ENCODE measurements around the gene NDFIP2. TPM values are rescaled to one million over a fixed set of nuclear protein-coding genes. Genes with fewer than 3 reads are reported as not detected.

The NDFIP2 gene
- total RNA-seq, 1 experiment from 2014 or later, result 81.6 TPM

DNA sequence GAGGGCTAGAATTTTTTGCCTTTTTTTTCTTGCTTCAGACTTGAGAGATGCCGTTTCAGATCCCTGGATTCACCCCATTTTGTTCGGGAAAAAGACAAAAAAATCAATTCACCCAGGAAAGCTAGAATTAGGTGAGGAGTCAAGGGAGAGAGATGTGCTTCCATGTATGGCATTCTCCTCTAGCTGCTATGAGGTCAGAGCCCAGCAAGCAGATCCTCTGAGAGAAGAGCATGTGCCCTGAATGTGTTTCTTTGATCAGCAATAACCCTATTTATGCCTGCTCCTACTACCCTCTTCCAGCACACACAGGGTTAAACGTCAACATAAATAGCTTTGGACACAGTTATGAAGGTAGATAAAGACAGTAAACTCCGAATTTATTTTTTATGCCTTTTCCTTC, 53.6 kb downstream of the NDFIP2 start:
- Mint-ChIP-seq H3K27me3 (ENCODE audit: insufficient read depth, unreplicated experiment) (no peaks in the 10 kb centered on the region), H3K4me1 (ENCODE audit: insufficient read depth, unreplicated experiment) (peaks cover 19% of the 10 kb centered on the region), H3K36me3 (ENCODE audit: insufficient read depth, unreplicated experiment) (peaks cover 71% of the 10 kb centered on the region), H3K27ac (ENCODE audit: low read depth, unreplicated experiment) (no peak overlapping the region), H3K4me3 (ENCODE audit: unreplicated experiment) (no peak overlapping the region), H3K9me3 (ENCODE audit: unreplicated experiment) (no peaks in the 10 kb centered on the region)
- TF ChIP-seq, protein P1, sequence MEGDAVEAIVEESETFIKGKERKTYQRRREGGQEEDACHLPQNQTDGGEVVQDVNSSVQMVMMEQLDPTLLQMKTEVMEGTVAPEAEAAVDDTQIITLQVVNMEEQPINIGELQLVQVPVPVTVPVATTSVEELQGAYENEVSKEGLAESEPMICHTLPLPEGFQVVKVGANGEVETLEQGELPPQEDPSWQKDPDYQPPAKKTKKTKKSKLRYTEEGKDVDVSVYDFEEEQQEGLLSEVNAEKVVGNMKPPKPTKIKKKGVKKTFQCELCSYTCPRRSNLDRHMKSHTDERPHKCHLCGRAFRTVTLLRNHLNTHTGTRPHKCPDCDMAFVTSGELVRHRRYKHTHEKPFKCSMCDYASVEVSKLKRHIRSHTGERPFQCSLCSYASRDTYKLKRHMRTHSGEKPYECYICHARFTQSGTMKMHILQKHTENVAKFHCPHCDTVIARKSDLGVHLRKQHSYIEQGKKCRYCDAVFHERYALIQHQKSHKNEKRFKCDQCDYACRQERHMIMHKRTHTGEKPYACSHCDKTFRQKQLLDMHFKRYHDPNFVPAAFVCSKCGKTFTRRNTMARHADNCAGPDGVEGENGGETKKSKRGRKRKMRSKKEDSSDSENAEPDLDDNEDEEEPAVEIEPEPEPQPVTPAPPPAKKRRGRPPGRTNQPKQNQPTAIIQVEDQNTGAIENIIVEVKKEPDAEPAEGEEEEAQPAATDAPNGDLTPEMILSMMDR (IDR thresholded peaks at IDR 0.05; ENCODE audit: unreplicated experiment), result no peak
- ChIA-PET CTCF (interaction anchor here (0.6 to 7.8 kb wide), 6 partner anchors 33 to 155 kb away, joined by 3 to 102 read pairs (median 3); no protein-coding TSS in a partner anchor), POLR2A (interaction anchor here (0.6 to 1.8 kb wide), 6 partner anchors 9 to 1323 kb away, joined by 3 to 10 read pairs (median 4); partner anchors contain the start of gene NDFIP2)
- no peak for DNase-seq (ENCODE audit: unreplicated experiment)
- BruUV-seq (replicated peaks), result TSS peak; percentile 34
- intact Hi-C loops (cut with micrococcal nuclease), result no loop called here

DNA sequence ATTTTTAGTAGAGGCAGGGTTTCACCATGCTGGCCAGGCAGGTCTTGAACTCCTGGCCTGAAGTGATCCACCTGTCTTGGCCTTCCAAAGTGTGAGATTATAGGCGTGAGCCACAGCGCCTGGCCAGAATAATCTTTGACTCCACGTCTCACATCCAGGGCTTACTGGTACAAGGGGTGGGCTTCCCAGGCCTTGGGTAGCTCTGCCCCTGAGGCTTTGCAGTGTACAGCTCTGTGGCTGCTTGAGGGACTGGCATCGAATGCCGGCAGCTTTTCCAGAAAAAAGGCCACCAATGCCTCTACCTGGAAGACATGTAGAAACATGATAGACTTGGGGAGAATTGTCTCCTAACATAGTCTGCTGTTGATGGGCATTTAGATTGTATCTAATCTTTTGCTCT, 57.8 kb downstream of the NDFIP2 start:
- ChIA-PET CTCF (interaction anchor here (1.1 to 7.8 kb wide), 3 partner anchors 58 to 121 kb away, joined by 5 to 102 read pairs (median 6); partner anchors contain the start of gene NDFIP2), POLR2A (interaction anchor here (0.8 to 4.2 kb wide), 2 partner anchors 10 to 115 kb away, joined by 7 to 30 read pairs; no protein-coding TSS in a partner anchor)
- H3K27me3 Mint-ChIP-seq (ENCODE audit: insufficient read depth, unreplicated experiment), result no peaks in the 10 kb centered on the region
- no peak overlapping the region for H3K27ac Mint-ChIP-seq (ENCODE audit: low read depth, unreplicated experiment)
- H3K4me3 Mint-ChIP-seq (ENCODE audit: unreplicated experiment), result no peak overlapping the region
- BruUV-seq (replicated peaks), result no TSS peak
- peaks cover 60% of the 10 kb centered on the region for H3K36me3 Mint-ChIP-seq (ENCODE audit: insufficient read depth, unreplicated experiment)
- H3K9me3 Mint-ChIP-seq (ENCODE audit: unreplicated experiment), result no peaks in the 10 kb centered on the region
- H3K4me1 Mint-ChIP-seq (ENCODE audit: insufficient read depth, unreplicated experiment), result peaks cover 11% of the 10 kb centered on the region
- TF ChIP-seq, protein P1 (IDR thresholded peaks at IDR 0.05; ENCODE audit: unreplicated experiment), result no peak
- no peak for DNase-seq (ENCODE audit: unreplicated experiment)
- intact Hi-C loops (cut with micrococcal nuclease), result no loop called here

DNA sequence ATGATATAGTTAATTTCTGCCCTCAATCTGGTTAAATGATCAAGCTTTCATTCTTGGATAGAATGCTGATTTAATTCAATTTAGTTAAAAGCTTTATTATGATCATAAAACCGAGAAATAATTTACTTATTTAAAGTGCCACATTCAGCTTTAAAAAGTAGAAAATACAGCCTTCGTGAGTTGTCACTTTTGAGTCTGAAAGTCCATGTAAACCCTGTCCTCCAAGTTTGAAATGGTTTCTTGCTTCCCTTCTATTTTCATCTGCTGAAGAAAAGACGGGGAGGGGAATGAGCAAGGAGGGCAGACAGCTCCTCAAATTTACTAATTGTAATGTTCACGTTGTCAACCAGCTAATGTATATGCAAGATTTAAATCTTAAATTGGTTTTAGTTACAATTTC, 59.5 kb downstream of the NDFIP2 start:
- DNase-seq (ENCODE audit: unreplicated experiment), result no peak
- Mint-ChIP-seq H3K27ac (ENCODE audit: low read depth, unreplicated experiment) (no peak overlapping the region), H3K4me1 (ENCODE audit: insufficient read depth, unreplicated experiment) (no peaks in the 10 kb centered on the region), H3K4me3 (ENCODE audit: unreplicated experiment) (no peak overlapping the region), H3K27me3 (ENCODE audit: insufficient read depth, unreplicated experiment) (no peaks in the 10 kb centered on the region), H3K36me3 (ENCODE audit: insufficient read depth, unreplicated experiment) (peaks cover 42% of the 10 kb centered on the region), H3K9me3 (ENCODE audit: unreplicated experiment) (no peaks in the 10 kb centered on the region)
- BruUV-seq (replicated peaks), result no TSS peak
- ChIA-PET CTCF (interaction anchor here (0.6 to 7.8 kb wide), 18 partner anchors 9 to 1478 kb away, joined by 3 to 102 read pairs (median 4); partner anchors contain the start of gene NDFIP2), POLR2A (interaction anchor here (0.6 to 4.2 kb wide), 10 partner anchors 10 to 139 kb away, joined by 3 to 30 read pairs (median 6); partner anchors contain the start of genes NDFIP2 and RBM26)
- TF ChIP-seq, protein P1 (IDR thresholded peaks at IDR 0.05; ENCODE audit: unreplicated experiment), result no peak
- intact Hi-C loops (cut with micrococcal nuclease), result loop anchor here (10.0 kb wide), 1 partner anchor 234 kb away; no protein-coding TSS in a partner anchor

DNA sequence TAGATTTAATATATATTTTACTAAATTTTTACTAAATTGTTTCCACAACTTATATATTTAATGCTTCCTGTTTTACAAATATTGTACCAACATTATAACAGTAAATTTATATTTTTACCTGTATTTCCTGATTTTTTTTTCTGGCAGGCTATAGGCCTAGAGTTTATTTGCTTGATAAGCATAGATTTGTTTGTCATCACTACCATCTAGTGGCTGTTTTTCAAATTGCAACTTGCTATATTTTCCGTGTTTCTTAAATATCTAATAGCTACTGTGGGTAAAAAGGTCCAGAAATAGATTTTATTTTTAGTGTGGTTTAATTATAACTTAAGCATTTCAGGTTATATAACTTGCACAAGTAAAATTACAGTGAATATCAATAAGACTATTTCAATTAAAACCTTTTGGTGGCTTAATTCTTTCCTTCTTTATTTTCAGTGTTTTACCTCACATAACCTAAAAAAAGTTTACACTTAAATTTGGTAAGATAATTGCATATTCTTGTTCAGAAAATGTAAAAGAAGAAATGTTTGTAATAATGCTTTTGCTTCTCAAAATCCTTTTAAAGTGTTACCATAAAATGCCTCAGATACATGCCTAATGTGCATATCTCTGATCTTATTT, 60.6 kb downstream of the NDFIP2 start:
- no peak overlapping the region for H3K27ac Mint-ChIP-seq (ENCODE audit: low read depth, unreplicated experiment)
- H3K9me3 Mint-ChIP-seq (ENCODE audit: unreplicated experiment), result no peaks in the 10 kb centered on the region
- no TSS peak for BruUV-seq (replicated peaks)
- peak; percentile 66 for DNase-seq (ENCODE audit: unreplicated experiment)
- H3K36me3 Mint-ChIP-seq (ENCODE audit: insufficient read depth, unreplicated experiment), result peaks cover 35% of the 10 kb centered on the region
- POLR2A ChIA-PET, result interaction anchor here (1.1 to 4.2 kb wide), 5 partner anchors 50 to 121 kb away, joined by 3 to 30 read pairs (median 9); partner anchors contain the start of gene NDFIP2
- no peak overlapping the region for H3K4me3 Mint-ChIP-seq (ENCODE audit: unreplicated experiment)
- intact Hi-C loops (cut with micrococcal nuclease), result loop anchor here (1.0 to 10.0 kb wide), 3 partner anchors 60 to 233 kb away; partner anchors contain the start of gene NDFIP2
- H3K4me1 Mint-ChIP-seq (ENCODE audit: insufficient read depth, unreplicated experiment), result no peaks in the 10 kb centered on the region
- CTCF ChIA-PET, result interaction anchor here (0.6 to 7.8 kb wide), 11 partner anchors 10 to 1477 kb away, joined by 3 to 102 read pairs (median 6); partner anchors contain the start of gene NDFIP2
- TF ChIP-seq, protein P1 (IDR thresholded peaks at IDR 0.05; ENCODE audit: unreplicated experiment), result peak; percentile 73
- no peaks in the 10 kb centered on the region for H3K27me3 Mint-ChIP-seq (ENCODE audit: insufficient read depth, unreplicated experiment)
